Natural killer cell (primary cell): Measurements from ENCODE around the gene GRIN2A. TPM values are rescaled to one million over a fixed set of nuclear protein-coding genes. Genes with fewer than 3 reads are reported as not detected.

Experiments used
- ATAC-seq, 3 donors: fragments of 150-1000 bp in 2 of 3; fragments of 200-7000 bp in 1 of 3; cut with Tn5 transposase; 1 replicate in 1 of 3; 2 replicates in 2 of 3; pipeline ENCODE4 v1.10.0; 2021; ENCODE audit warnings: mild to moderate bottlenecking in 2 of 3, moderate library complexity in 2 of 3
- DNase-seq, 2 donors: peaks; one replicate each; pipeline versions ENCODE4 v3.0.0 to v3.0.0-alpha.2; 2013 to 2021; ENCODE audit warnings: mixed read lengths in 1 of 2
- H3K27ac ChIP-seq: one replicate; pipeline ENCODE4 v1.5.1; 2013; ENCODE audit warnings: mild to moderate bottlenecking, low read length
- H3K27me3 ChIP-seq: one replicate; pipeline ENCODE4 v1.6.1; 2013; ENCODE audit warnings: low read length; ENCODE audit not compliant: control insufficient read depth, insufficient read depth
- H3K36me3 ChIP-seq: one replicate; pipeline ENCODE4 v1.6.1; 2013; ENCODE audit warnings: low read length; ENCODE audit not compliant: control insufficient read depth, insufficient read depth
- H3K4me1 ChIP-seq: one replicate; pipeline ENCODE4 v1.6.1; 2013; ENCODE audit warnings: low read length; ENCODE audit not compliant: control insufficient read depth, insufficient read depth
- H3K4me3 ChIP-seq: one replicate; pipeline ENCODE4 v1.5.1; 2013; ENCODE audit warnings: low read length
- H3K9me3 ChIP-seq: one replicate; pipeline ENCODE4 v1.6.1; 2013; ENCODE audit warnings: low read length; ENCODE audit not compliant: control insufficient read depth, insufficient read depth
- H3K27ac Mint-ChIP-seq, 2 donors: one replicate each; pipeline ENCODE4 v1.8.0; 2022; ENCODE audit warnings: mild to moderate bottlenecking in 2 of 2, mixed read lengths in 2 of 2, moderate library complexity in 1 of 2
- H3K27me3 Mint-ChIP-seq, 2 donors: one replicate each; pipeline ENCODE4 v1.8.0; 2022; ENCODE audit warnings: low read depth in 2 of 2, mixed read lengths in 2 of 2
- H3K36me3 Mint-ChIP-seq: one replicate; pipeline ENCODE4 v1.8.0; 2022; ENCODE audit warnings: mixed read lengths
- H3K4me1 Mint-ChIP-seq, 2 donors: one replicate each; pipeline ENCODE4 v1.8.0; 2022; ENCODE audit warnings: mixed read lengths in 2 of 2
- H3K4me3 Mint-ChIP-seq: one replicate; pipeline ENCODE4 v1.8.0; 2022; ENCODE audit warnings: mild to moderate bottlenecking, moderate library complexity, mixed read lengths
- H3K9me3 Mint-ChIP-seq, 2 donors: one replicate each; pipeline ENCODE4 v1.8.0; 2022; ENCODE audit warnings: mixed read lengths in 2 of 2
- WGBS: methylation state at CpG from one replicate; pipeline ENCODE4 v1.1.7; 2013; ENCODE audit warnings: missing lambda C conversion rate; ENCODE audit not compliant: insufficient coverage; 5-methylcytosine and 5-hydroxymethylcytosine counted together
- intact Hi-C: fragments of 100-400 bp; cut with micrococcal nuclease; formaldehyde crosslinking; loops from one replicate; pipeline ENCODE4 v1.14.2; 2022
- total RNA-seq, 4 donors: library from RNA; stranded (reverse); fragments of 120-200 nt in 1 of 4; gene quantifications; one replicate each; pipeline versions ENCODE4 v1.2.3 to v1.2.4, GENCODE V29; 2013 to 2022
- TF ChIP-seq, protein P1 (sequence below): fragments of 200-600 bp; IDR thresholded peaks from one replicate; pipeline ENCODE4 v1.8.0; 2022; ENCODE audit warnings: antibody characterized with exemption

Gene GRIN2A
- total RNA-seq, 3 donors from 2014 or later (not counting 1 experiment from before 2014, with no cell fraction given), result not detected

DNA sequence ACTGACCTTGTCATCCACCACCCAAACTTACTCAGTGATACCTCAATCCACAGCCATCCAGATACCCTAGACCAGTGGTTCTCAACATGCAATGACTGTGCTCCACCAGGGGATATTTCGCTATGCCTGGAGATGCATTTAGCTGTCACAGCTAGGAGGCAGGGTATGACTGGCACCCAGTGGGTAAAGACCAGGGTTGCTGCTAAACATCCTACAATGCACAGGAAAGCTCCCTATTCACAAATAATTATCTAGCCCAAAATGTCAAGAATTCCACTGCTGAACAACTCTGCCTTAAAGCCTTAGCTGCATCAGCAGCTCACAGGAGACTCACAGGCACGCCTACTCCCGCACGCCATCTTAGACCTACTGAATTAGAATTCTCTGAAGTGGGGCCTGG lies 212.6 kb downstream of the GRIN2A start:
- DNase-seq (no peak), ATAC-seq (no peak)
- H3K4me1 ChIP-seq, result no peaks in the 10 kb centered on the region
- no peak overlapping the region for H3K4me3 Mint-ChIP-seq
- H3K27me3 Mint-ChIP-seq, result peaks cover 0 to 4% of the 10 kb centered on the region in 2 donors
- H3K27me3 ChIP-seq, result no peaks in the 10 kb centered on the region
- H3K27ac Mint-ChIP-seq, result no peak overlapping the region
- no peak overlapping the region for H3K4me3 ChIP-seq
- intact Hi-C loops, result no loop called here
- no peaks in the 10 kb centered on the region for H3K4me1 Mint-ChIP-seq
- H3K27ac ChIP-seq, result no peak overlapping the region
- 93% methylated on average over 4 of the region's 4 CpGs for WGBS
- H3K36me3 Mint-ChIP-seq, result no peaks in the 10 kb centered on the region
- peaks cover 0 to 6% of the 10 kb centered on the region in 2 donors for H3K9me3 Mint-ChIP-seq
- H3K9me3 ChIP-seq, result no peaks in the 10 kb centered on the region
- no peaks in the 10 kb centered on the region for H3K36me3 ChIP-seq
- TF ChIP-seq, protein P1, sequence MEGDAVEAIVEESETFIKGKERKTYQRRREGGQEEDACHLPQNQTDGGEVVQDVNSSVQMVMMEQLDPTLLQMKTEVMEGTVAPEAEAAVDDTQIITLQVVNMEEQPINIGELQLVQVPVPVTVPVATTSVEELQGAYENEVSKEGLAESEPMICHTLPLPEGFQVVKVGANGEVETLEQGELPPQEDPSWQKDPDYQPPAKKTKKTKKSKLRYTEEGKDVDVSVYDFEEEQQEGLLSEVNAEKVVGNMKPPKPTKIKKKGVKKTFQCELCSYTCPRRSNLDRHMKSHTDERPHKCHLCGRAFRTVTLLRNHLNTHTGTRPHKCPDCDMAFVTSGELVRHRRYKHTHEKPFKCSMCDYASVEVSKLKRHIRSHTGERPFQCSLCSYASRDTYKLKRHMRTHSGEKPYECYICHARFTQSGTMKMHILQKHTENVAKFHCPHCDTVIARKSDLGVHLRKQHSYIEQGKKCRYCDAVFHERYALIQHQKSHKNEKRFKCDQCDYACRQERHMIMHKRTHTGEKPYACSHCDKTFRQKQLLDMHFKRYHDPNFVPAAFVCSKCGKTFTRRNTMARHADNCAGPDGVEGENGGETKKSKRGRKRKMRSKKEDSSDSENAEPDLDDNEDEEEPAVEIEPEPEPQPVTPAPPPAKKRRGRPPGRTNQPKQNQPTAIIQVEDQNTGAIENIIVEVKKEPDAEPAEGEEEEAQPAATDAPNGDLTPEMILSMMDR, result no peak

GRCh38 chr16:9966569-9967157 lies 215.6 kb downstream of the GRIN2A start:
- H3K4me3 ChIP-seq, result no peak overlapping the region
- 82% methylated on average over 9 of the region's 9 CpGs for WGBS
- no peak for ATAC-seq
- no peaks in the 10 kb centered on the region for H3K36me3 Mint-ChIP-seq
- no peak overlapping the region for H3K27ac ChIP-seq
- H3K27me3 ChIP-seq, result no peaks in the 10 kb centered on the region
- H3K9me3 ChIP-seq, result no peaks in the 10 kb centered on the region
- TF ChIP-seq, protein P1, result no peak
- H3K4me1 Mint-ChIP-seq, result no peaks in the 10 kb centered on the region
- no peaks in the 10 kb centered on the region for H3K4me1 ChIP-seq
- no peaks in the 10 kb centered on the region for H3K36me3 ChIP-seq
- no peak overlapping the region for H3K4me3 Mint-ChIP-seq
- H3K27me3 Mint-ChIP-seq, result peaks cover 0 to 3% of the 10 kb centered on the region in 2 donors
- no peak for DNase-seq
- intact Hi-C loops, result no loop called here
- peaks cover 0 to 6% of the 10 kb centered on the region in 2 donors for H3K9me3 Mint-ChIP-seq
- H3K27ac Mint-ChIP-seq, result no peak overlapping the region

- no peaks in the 10 kb centered on the region for H3K4me1 Mint-ChIP-seq
- H3K4me1 ChIP-seq, result no peaks in the 10 kb centered on the region
- H3K27me3 ChIP-seq, result no peaks in the 10 kb centered on the region
- H3K4me3 Mint-ChIP-seq, result no peak overlapping the region
- no peak for ATAC-seq
- H3K36me3 Mint-ChIP-seq, result no peaks in the 10 kb centered on the region
- H3K27me3 Mint-ChIP-seq, result peaks cover 0 to 3% of the 10 kb centered on the region in 2 donors
- H3K4me3 ChIP-seq, result no peak overlapping the region
- no peaks in the 10 kb centered on the region for H3K36me3 ChIP-seq
- no peak for DNase-seq
- WGBS, result 73% methylated on average over 3 of the region's 3 CpGs
- H3K27ac ChIP-seq, result no peak overlapping the region
- peaks cover 0 to 6% of the 10 kb centered on the region in 2 donors for H3K9me3 Mint-ChIP-seq
- TF ChIP-seq, protein P1, result no peak
- H3K9me3 ChIP-seq, result no peaks in the 10 kb centered on the region
- no peak overlapping the region for H3K27ac Mint-ChIP-seq
- intact Hi-C loops, result no loop called here
These were observed 217.1 kb downstream of the GRIN2A start for GRCh38 chr16:9965079-9965478.

DNA sequence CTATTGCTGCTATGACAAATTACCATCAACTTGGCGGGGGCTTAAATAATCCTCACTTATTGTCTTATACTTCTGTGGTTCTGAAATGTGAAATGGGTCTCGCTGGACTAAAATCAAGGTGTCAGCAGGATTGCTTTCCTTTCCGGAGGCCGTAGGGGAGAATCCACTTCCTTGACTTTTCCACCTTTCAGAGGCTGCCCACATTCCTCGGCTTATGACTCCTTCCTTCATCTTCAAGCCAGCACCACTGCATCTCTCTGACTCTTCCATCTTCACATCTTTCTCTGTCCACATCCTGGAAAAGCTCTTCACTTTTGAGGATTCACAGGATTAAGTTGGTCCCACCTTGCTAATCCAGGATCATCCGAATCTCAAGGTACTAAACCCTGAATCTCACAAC lies 217.8 kb downstream of the GRIN2A start:
- Mint-ChIP-seq H3K9me3 (peaks cover 0 to 6% of the 10 kb centered on the region in 2 donors), H3K4me3 (no peak overlapping the region), H3K27ac (no peak overlapping the region), H3K27me3 (peaks cover 0 to 3% of the 10 kb centered on the region in 2 donors), H3K36me3 (no peaks in the 10 kb centered on the region), H3K4me1 (no peaks in the 10 kb centered on the region)
- H3K4me3 ChIP-seq, result no peak overlapping the region
- H3K4me1 ChIP-seq, result no peaks in the 10 kb centered on the region
- H3K27me3 ChIP-seq, result no peaks in the 10 kb centered on the region
- TF ChIP-seq, protein P1, result no peak
- DNase-seq, result no peak
- H3K27ac ChIP-seq, result no peak overlapping the region
- ATAC-seq, result no peak
- WGBS, result 91% methylated on average over 6 of the region's 6 CpGs
- H3K9me3 ChIP-seq, result no peaks in the 10 kb centered on the region
- intact Hi-C loops, result no loop called here
- H3K36me3 ChIP-seq, result no peaks in the 10 kb centered on the region
